BJ (cell line): Measurements from ENCODE around the gene SYT17. TPM values are rescaled to one million over a fixed set of nuclear protein-coding genes. Genes with fewer than 3 reads are reported as not detected.

Source experiments
- CTCF ChIA-PET: fragments of 350-600 bp; formaldehyde crosslinking; extraction: SDS; loops from one replicate; lab custom pipeline; 2021; ENCODE audit warnings: antibody characterized with exemption, inconsistent platforms; lab: Yijun Ruan, JAX
- POLR2A ChIA-PET: fragments of 300-600 bp; sonication (Branson Sonifier 250); formaldehyde crosslinking; extraction: SDS; loops from one replicate; lab custom pipeline; 2021; ENCODE audit warnings: antibody characterized with exemption; lab: Charles Lee
- DNase-seq: peaks from one replicate; pipeline ENCODE4 v3.0.0-alpha.2; 2011; ENCODE audit warnings: low read depth
- H3K27me3 ChIP-seq: 2 replicates; pipeline ENCODE4 v1.6.0; 2011; ENCODE audit warnings: low read length; ENCODE audit not compliant: control insufficient read depth, insufficient read depth
- H3K36me3 ChIP-seq: 2 replicates; pipeline ENCODE4 v1.5.1; 2011; ENCODE audit warnings: low read length; ENCODE audit not compliant: control insufficient read depth, insufficient read depth
- H3K4me3 ChIP-seq: 2 replicates; pipeline ENCODE4 v1.5.1; 2011; ENCODE audit warnings: low read depth, mild to moderate bottlenecking, control low read depth, low read length
- CTCF ChIP-seq: IDR thresholded peaks from 2 replicates; pipeline ENCODE4 v1.5.1; 2011; ENCODE audit warnings: low read depth, mild to moderate bottlenecking, control low read depth, inconsistent platforms, low read length, moderate library complexity; ENCODE audit not compliant: insufficient read depth
- polyA plus RNA-seq: library from polyadenylated mRNA; depleted of rRNA; stranded (reverse); fragments of >200 nt; gene quantifications from 2 replicates; pipeline ENCODE4 v1.2.3, GENCODE V29; 2011

SYT17 gene
- polyA plus RNA-seq, 1 experiment = not detected

GRCh38 chr16:19289811-19290485 is 121.9 kb downstream of the SYT17 start:
- no peak for DNase-seq
- ChIA-PET CTCF (no interaction called here), POLR2A (no interaction called here)
- Histone ChIP-seq H3K27me3 (no peaks in the 10 kb centered on the region), H3K4me3 (no peak overlapping the region), H3K36me3 (no peaks in the 10 kb centered on the region)
- TF ChIP-seq CTCF = no peak

GRCh38 chr16:19290860-19291259 is 122.8 kb downstream of the SYT17 start:
- Histone ChIP-seq H3K4me3 (no peak overlapping the region), H3K27me3 (no peaks in the 10 kb centered on the region), H3K36me3 (no peaks in the 10 kb centered on the region)
- TF ChIP-seq CTCF = no peak
- POLR2A ChIA-PET = no interaction called here
- no peak for DNase-seq
- CTCF ChIA-PET = no interaction called here

GRCh38 chr16:19291475-19291874 is 123.4 kb downstream of the SYT17 start:
- ChIA-PET CTCF (no interaction called here), POLR2A (no interaction called here)
- Histone ChIP-seq H3K27me3 (no peaks in the 10 kb centered on the region), H3K4me3 (no peak overlapping the region), H3K36me3 (no peaks in the 10 kb centered on the region)
- no peak for DNase-seq
- no peak for TF ChIP-seq CTCF

GRCh38 chr16:19292186-19292585 is 124.1 kb downstream of the SYT17 start:
- no peaks in the 10 kb centered on the region for H3K36me3 ChIP-seq
- no peak for DNase-seq
- no peak for TF ChIP-seq CTCF
- ChIA-PET POLR2A (no interaction called here), CTCF (no interaction called here)
- H3K27me3 ChIP-seq = no peaks in the 10 kb centered on the region
- no peak overlapping the region for H3K4me3 ChIP-seq

GRCh38 chr16:19294156-19294649 is 126.2 kb downstream of the SYT17 start:
- no peaks in the 10 kb centered on the region for H3K27me3 ChIP-seq
- ChIA-PET CTCF (no interaction called here), POLR2A (no interaction called here)
- no peak for DNase-seq
- no peak overlapping the region for H3K4me3 ChIP-seq
- no peaks in the 10 kb centered on the region for H3K36me3 ChIP-seq
- no peak for TF ChIP-seq CTCF
